Body of pancreas (tissue), 4 donors: ENCODE results near the gene ZNF433. TPM values are rescaled to one million over a fixed set of nuclear protein-coding genes. Genes with fewer than 3 reads are reported as not detected.

Source experiments
- ATAC-seq: fragments of 150-250 bp; one replicate; pipeline ENCODE4 v1.9.1; 2016
- DNase-seq, 4 donors: peaks; one replicate each; pipeline ENCODE4 v3.0.0-alpha.2; 2019
- H3K27ac ChIP-seq, 4 donors: fragments of 200-600 bp; sonication (generic); 1 replicate in 3 of 4; 2 replicates in 1 of 4; pipeline versions ENCODE4 v1.5.1 to v1.6.1; 2016 to 2019; ENCODE audit warnings: mild to moderate bottlenecking in 1 of 4, mixed read lengths in 1 of 4, moderate library complexity in 1 of 4
- H3K27me3 ChIP-seq, 2 donors: fragments of 200-600 bp; sonication (generic); one replicate each; pipeline ENCODE4 v1.6.0; 2016; ENCODE audit warnings: mild to moderate bottlenecking in 1 of 2
- H3K36me3 ChIP-seq, 2 donors: fragments of 200-600 bp; sonication (generic); replicated peaks in 1 of 2; 2 replicates each; pipeline ENCODE4 v1.5.1; 2016; ENCODE audit warnings: low read depth in 2 of 2; ENCODE audit not compliant: insufficient read depth in 1 of 2
- H3K4me1 ChIP-seq: fragments of 200-600 bp; sonication (generic); one replicate; pipeline ENCODE4 v1.6.0; 2016
- H3K4me3 ChIP-seq, 2 donors: fragments of 200-600 bp; sonication (generic); 1 replicate in 1 of 2; 2 replicates in 1 of 2; pipeline ENCODE4 v1.5.1; 2016 to 2019
- H3K9me3 ChIP-seq, 3 donors: fragments of 200-600 bp; sonication (generic); 1 replicate in 2 of 3; 2 replicates in 1 of 3; pipeline ENCODE4 v1.5.1; 2016
- POLR2A ChIP-seq, 3 donors: fragments of 450-650 bp; IDR thresholded peaks; one replicate each; pipeline ENCODE4 v1.6.1; 2016; ENCODE audit warnings: antibody characterized with exemption in 3 of 3, mild to moderate bottlenecking in 2 of 3
- WGBS, 2 donors: methylation state at CpG; one replicate each; pipeline ENCODE4 v1.1.5; 2017; 5-methylcytosine and 5-hydroxymethylcytosine counted together
- intact Hi-C: fragments of 100-400 bp; cut with DNase I; formaldehyde crosslinking; loops from one replicate; pipeline ENCODE4 v1.15.1; 2023
- total RNA-seq, 2 donors: library from RNA; depleted of rRNA; stranded (reverse); fragments of >200 nt; gene quantifications; one replicate each; pipeline ENCODE4 v1.1.0, GENCODE V29; 2016
- TF ChIP-seq, protein P1 (sequence below), 7 experiments: fragments of 450-650 bp in 4 of 7; fragments of 200-600 bp in 3 of 7; sonication (generic) in 3 of 7; IDR thresholded peaks; one replicate each; pipeline ENCODE4 v1.5.1; 2016 to 2019; ENCODE audit warnings: antibody characterized with exemption in 7 of 7

The ZNF433 gene
- total RNA-seq, 2 donors from 2014 or later = 9.1 to 9.2 TPM

DNA sequence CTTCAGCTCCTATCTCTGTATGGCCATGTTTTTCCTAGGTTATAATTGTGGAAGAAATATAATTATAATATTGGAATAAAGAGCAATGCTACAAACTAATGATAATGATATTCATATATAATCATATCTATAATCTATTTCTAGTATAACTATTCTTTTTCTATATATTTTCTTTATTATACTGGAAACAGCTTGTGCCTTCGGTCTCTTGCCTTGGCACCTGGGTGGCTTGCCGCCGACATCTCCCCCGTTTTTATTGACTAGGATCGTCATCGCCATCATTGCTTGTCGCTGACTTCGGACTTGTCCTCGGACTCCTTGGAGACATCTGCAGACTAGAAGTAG lies 46.4 kb downstream of the ZNF433 start:
- Histone ChIP-seq H3K36me3 (no peaks in the 10 kb centered on the region), H3K4me3 (peak overlapping the region in 1 of 2 donors; percentile 42), H3K27me3 (no peaks in the 10 kb centered on the region), H3K4me1 (peaks cover 4% of the 10 kb centered on the region), H3K27ac (peak overlapping the region in 3 of 4 donors; percentile 81 to 87 (median 85)), H3K9me3 (no peaks in the 10 kb centered on the region)
- intact Hi-C loops = loop anchor here (10.0 kb wide), 1 partner anchor 104 kb away; the partner anchor contains the start of gene ZNF69
- 51 to 52% methylated on average over 9 of the region's 9 CpGs for WGBS, 2 donors
- DNase-seq (no peak), ATAC-seq (no peak)
- no peak for TF ChIP-seq POLR2A (IDR thresholded peaks at IDR 0.05)
- TF ChIP-seq, protein P1, sequence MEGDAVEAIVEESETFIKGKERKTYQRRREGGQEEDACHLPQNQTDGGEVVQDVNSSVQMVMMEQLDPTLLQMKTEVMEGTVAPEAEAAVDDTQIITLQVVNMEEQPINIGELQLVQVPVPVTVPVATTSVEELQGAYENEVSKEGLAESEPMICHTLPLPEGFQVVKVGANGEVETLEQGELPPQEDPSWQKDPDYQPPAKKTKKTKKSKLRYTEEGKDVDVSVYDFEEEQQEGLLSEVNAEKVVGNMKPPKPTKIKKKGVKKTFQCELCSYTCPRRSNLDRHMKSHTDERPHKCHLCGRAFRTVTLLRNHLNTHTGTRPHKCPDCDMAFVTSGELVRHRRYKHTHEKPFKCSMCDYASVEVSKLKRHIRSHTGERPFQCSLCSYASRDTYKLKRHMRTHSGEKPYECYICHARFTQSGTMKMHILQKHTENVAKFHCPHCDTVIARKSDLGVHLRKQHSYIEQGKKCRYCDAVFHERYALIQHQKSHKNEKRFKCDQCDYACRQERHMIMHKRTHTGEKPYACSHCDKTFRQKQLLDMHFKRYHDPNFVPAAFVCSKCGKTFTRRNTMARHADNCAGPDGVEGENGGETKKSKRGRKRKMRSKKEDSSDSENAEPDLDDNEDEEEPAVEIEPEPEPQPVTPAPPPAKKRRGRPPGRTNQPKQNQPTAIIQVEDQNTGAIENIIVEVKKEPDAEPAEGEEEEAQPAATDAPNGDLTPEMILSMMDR (IDR thresholded peaks at IDR 0.05) = no peak

DNA sequence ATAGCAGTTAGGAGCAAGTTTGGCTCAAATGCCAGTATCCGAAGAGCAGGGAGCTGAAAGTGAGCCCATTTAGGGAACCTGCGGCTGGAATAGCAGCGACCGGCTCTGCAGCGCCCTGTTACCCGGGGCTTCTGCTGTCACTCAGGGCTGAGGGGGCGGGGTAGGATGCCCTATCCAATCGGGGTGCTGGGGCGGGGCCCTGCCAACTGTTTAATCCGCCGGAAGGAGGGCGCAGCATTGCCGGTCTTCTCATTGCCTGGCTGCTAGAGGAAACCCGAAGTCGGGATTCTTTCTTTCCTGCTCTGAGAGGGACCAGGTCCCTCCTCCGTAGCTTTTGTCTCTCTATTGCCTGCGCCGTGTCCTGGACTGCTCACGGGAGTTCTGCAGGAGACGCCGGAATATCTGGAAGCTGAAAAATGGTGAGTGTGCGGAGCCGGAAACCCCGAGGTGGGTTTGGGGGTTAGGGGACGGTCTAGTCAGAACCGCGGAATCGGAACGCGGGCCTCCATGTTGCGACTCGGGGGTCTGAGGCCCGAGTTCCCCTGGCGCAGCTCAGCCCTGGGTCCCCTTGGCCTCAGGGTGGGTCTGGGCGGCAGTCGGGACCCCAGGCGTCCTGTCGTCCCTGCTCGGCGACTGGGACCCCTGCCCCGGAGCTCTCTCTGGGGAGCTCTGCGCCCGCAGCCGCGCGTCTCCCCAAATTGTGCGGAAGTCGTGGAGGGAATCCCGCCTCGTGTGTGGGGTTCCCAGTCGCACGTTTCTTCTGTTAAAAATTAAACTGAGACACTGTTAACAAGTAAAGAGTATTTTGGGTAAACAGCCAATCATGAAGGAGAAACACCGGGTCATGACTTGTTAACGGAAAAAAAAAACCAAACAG lies 47.8 kb downstream of the ZNF433 start:
- 0% methylated on average over 27 to 54 of the region's 54 CpGs for WGBS, 2 donors
- Histone ChIP-seq H3K4me1 (peaks cover 4% of the 10 kb centered on the region), H3K27ac (peak overlapping the region; percentile 65 to 87 (median 83)), H3K36me3 (no peaks in the 10 kb centered on the region), H3K9me3 (no peaks in the 10 kb centered on the region), H3K27me3 (no peaks in the 10 kb centered on the region), H3K4me3 (peak overlapping the region; percentile 42 to 80)
- DNase-seq (peak; percentile 95 to 98 (median 96)), ATAC-seq (peak; percentile 98)
- intact Hi-C loops = loop anchor here (10.0 kb wide), 1 partner anchor 103 kb away; the partner anchor contains the start of gene ZNF69
- TF ChIP-seq POLR2A (IDR thresholded peaks at IDR 0.05) = peak; percentile 60 to 90 (median 89)
- TF ChIP-seq, protein P1 (IDR thresholded peaks at IDR 0.05) = no peak

DNA sequence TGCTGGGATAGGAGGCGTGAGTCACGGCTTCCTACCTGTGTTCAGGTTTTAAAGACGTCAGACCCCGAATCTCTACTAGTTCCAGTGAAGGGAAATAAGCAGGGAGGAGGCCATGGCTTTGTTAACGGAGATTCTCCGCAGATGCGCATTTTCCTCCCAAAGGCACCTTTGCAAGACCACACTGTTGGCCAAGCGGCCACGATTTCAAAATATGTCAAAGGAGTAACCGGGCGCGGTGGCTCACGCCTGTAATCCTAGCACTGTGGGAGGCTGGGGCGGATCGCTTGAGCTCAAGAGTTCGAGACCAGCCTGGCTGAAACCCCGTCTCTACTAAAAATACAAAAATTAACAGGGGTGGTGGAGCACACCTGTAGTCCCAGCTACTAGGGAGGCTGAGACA lies 48.7 kb downstream of the ZNF433 start:
- H3K27ac ChIP-seq = no peak overlapping the region
- no peak for ATAC-seq
- H3K4me1 ChIP-seq = peaks cover 4% of the 10 kb centered on the region
- TF ChIP-seq, protein P1 (IDR thresholded peaks at IDR 0.05) = no peak
- no peak for TF ChIP-seq POLR2A (IDR thresholded peaks at IDR 0.05)
- no peaks in the 10 kb centered on the region for H3K27me3 ChIP-seq
- DNase-seq = peak in 1 of 4 donors; percentile 11
- 94% methylated on average over 13 to 17 of the region's 17 CpGs for WGBS, 2 donors
- no peak overlapping the region for H3K4me3 ChIP-seq
- H3K36me3 ChIP-seq = no peaks in the 10 kb centered on the region
- H3K9me3 ChIP-seq = no peaks in the 10 kb centered on the region
- intact Hi-C loops = loop anchor here (10.0 kb wide), 1 partner anchor 102 kb away; the partner anchor contains the start of gene ZNF69

DNA sequence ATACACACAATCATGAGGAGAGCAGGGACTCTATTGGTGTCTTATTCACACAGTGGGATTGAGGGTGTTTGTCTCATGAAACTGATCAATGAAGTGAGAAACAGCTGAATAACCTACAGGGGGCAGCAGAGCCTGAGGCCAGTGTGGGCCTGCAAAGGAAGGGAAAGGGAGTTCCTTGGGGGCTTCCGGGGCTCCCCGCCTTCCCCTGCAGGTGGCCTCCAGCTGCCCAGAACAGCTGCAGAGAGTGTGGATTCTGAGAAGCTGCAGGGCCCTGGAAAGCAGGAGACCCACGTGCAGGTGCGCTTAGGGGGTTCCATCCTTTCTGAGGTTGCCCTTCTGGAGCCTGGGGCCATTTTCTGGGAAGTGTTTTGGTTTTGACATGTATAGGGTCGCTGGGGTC lies 50.5 kb downstream of the ZNF433 start:
- intact Hi-C loops = loop anchor here (10.0 kb wide), 1 partner anchor 100 kb away; the partner anchor contains the start of gene ZNF69
- WGBS, 2 donors = 31 to 32% methylated on average over 4 to 5 of the region's 5 CpGs
- H3K4me3 ChIP-seq = no peak overlapping the region

More for the DNA sequence above, 50.5 kb downstream of the ZNF433 start:
- no peak for DNase-seq
- H3K27me3 ChIP-seq = no peaks in the 10 kb centered on the region
- H3K27ac ChIP-seq = no peak overlapping the region
- TF ChIP-seq, protein P1 (IDR thresholded peaks at IDR 0.05) = no peak
- TF ChIP-seq POLR2A (IDR thresholded peaks at IDR 0.05) = no peak
- no peak for ATAC-seq
- H3K36me3 ChIP-seq = no peaks in the 10 kb centered on the region
- peaks cover 0 to 14% (median 0%) of the 10 kb centered on the region in 3 donors for H3K9me3 ChIP-seq
- H3K4me1 ChIP-seq = peaks cover 4% of the 10 kb centered on the region
